GM19193 (cell line): ENCODE data around the gene FSTL4.

Source experiments
- POLR2A ChIP-seq: IDR thresholded peaks from 4 replicates; pipeline ENCODE4 v1.6.1; 2011; ENCODE audit not compliant: insufficient read depth, insufficient read length; ENCODE audit errors: extremely low read depth

Gene FSTL4

GRCh38 chr5:133539818-133540217 lies 72.5 kb downstream of the FSTL4 start:
- TF ChIP-seq POLR2A: no peak

GRCh38 chr5:133538718-133539117 lies 73.6 kb downstream of the FSTL4 start:
- TF ChIP-seq POLR2A: no peak

DNA sequence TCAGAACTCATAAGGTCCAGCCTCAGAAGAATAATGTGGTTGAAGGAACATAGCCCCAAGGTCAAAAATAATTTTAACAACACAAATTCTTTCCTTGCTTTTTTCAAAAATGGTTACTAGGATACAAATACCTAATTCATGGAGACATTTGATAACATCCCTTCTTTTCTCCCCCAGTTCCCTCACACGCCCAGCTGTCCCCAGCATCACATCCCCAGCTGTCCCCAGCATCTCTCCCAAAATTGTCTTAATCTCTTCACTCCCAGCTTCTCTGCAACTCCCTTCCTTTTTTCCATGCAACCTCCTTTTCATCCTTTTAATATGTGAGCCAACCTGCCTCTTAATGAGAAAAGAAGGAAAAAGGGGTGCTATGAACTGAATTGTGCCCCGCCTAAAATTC lies 77.8 kb downstream of the FSTL4 start:
- no peak for TF ChIP-seq POLR2A

DNA sequence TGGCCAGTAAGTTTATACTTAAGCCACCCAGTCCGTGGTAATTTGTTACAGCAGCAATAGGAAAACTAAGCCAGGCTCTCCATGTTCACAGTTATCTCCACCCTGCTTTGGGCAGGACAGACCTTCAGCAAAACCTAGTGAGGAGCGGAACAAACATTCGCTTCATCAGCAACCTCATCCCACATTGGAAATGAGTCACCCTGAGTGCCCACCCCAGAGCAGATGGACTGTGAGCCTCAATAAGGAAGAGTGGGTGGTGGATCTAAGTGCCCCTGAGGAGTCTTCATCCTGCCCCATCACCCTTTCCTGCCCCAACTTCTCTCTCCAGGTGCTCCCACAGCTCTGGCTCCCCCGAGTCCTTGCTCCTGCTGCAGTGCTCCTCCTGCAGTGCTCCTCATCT lies 78.8 kb downstream of the FSTL4 start:
- no peak for TF ChIP-seq POLR2A

- TF ChIP-seq POLR2A: no peak
Observed at GRCh38 chr5:133531594-133531993, 80.7 kb downstream of the FSTL4 start.

DNA sequence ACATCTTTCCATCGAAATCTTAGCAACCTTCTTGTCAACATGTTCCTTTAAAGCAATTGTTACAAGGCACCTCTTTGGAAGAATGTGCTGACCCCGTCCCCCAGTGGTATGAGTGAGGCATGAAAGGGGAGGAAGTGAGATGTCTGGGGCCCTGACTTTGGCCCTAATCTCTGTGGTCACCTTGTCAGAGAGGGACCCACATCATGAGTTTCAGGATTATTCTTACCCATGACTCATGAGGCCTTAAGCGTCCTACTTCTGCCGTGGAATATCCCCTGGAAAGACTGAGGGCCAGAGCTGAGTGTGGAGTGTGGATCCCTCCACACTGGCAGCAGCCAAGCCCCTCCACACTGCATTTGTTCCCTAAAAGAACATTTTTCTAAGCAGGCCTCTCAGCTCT lies 81.2 kb downstream of the FSTL4 start:
- TF ChIP-seq POLR2A: no peak

- TF ChIP-seq POLR2A: no peak
Observed at GRCh38 chr5:133530270-133530669, 82.1 kb downstream of the FSTL4 start.

GRCh38 chr5:133528841-133529240 lies 83.5 kb downstream of the FSTL4 start:
- TF ChIP-seq POLR2A: no peak

- no peak for TF ChIP-seq POLR2A
Observed at GRCh38 chr5:133527311-133527710, 85.0 kb downstream of the FSTL4 start.

DNA sequence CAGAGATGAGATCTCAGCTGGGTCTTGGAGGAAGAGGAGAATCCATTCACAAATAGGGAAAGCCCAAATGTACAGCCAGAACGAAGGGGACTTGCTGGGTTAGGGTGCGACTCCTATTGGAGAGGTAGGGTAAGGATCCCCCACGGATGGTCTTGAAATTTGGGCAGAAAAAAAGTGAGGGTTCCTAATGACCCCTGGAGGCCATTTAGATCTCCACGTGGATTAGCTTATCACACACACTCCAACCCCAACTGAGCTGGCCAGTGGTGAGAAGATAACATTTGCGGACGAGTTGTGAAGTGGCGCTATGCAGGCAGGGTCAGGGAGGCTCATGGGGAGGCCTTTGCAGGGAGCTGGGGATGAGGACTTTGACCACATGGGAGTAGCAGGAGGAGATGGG lies 86.0 kb downstream of the FSTL4 start:
- no peak for TF ChIP-seq POLR2A

- TF ChIP-seq POLR2A: no peak
Observed at GRCh38 chr5:133525126-133525525, 87.2 kb downstream of the FSTL4 start.

GRCh38 chr5:133524666-133525065 lies 87.7 kb downstream of the FSTL4 start:
- no peak for TF ChIP-seq POLR2A

GRCh38 chr5:133523961-133524586 lies 88.3 kb downstream of the FSTL4 start:
- TF ChIP-seq POLR2A: no peak

DNA sequence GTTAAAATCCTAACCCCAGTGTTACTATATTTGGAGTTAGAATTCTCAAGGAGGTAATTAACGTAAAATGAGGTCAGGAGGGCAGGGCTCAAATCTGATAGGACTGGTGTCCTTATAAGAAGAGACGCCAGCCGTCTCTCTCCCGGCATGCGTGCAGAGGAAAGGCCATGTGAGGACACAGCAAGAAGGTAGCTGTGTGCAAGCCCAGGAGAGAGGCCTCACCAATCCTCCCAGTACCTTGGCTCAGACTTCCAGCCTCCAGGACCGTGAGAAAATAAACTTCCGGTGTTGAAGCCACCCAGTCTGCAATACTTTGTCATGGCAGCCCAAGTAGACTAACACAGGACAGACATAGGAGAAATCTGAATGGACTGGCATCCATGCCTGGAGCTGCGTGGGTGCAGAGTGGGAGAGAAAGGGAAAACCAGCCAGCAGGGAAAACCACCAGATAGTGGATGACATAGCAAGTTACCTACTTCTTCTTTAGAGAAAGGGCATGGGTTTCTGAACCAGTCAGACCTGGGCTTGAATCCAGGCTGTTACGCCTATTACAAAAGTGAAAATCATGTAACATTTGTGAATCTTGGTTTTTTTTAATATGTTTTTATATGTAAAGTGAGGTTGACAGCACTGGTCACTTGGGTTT lies 89.2 kb downstream of the FSTL4 start:
- TF ChIP-seq POLR2A: no peak

DNA sequence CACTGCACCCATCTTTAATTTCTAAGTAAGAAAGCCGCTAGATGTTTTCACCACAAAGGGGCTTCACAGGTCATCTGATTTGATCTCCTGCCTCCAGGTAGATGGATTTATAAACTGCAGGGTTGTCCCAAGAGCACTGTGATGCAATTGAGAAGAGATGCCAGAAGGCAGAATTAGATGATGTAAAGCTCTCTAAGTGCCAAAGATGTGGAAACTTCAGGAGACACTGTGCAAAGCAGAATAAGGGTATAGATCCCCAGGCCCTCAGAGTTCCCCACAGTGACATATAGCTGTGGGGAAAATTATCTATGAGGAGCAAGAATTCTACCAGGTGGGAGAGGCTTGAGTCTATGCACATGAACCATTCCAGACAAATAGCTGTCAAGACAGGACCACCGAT lies 90.5 kb downstream of the FSTL4 start:
- no peak for TF ChIP-seq POLR2A

- no peak for TF ChIP-seq POLR2A
Observed at GRCh38 chr5:133520991-133521706, 91.2 kb downstream of the FSTL4 start.

GRCh38 chr5:133520062-133520461 lies 92.3 kb downstream of the FSTL4 start:
- no peak for TF ChIP-seq POLR2A

DNA sequence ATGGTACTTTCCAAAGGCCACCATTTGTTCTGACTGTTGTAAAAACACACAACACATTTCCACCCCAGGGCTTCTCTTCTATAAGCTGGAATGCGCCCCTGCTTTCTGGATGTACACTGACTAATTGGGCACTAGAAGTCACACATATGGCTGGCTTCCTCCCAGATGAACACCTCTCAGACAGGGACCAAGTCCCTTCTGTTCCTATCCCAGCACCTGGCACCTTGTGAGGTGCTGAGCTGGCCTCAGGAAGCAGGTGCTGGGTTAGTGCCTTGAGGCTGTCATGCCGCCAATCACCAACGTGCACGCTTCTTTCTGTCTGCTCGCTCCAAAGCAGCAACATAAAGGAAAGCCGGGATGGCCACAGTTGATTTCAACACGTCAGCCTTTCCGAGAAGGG lies 93.2 kb downstream of the FSTL4 start:
- no peak for TF ChIP-seq POLR2A
